ENCODE results near the gene RBM47. TPM values are rescaled to one million over a fixed set of nuclear protein-coding genes. Genes with fewer than 3 reads are reported as not detected.

RBM47 gene
- total and polyA plus RNA-seq, 2 of the 4 experiments (the other 2 are of a cell fraction) = 0.44 to 1.1 TPM

DNA sequence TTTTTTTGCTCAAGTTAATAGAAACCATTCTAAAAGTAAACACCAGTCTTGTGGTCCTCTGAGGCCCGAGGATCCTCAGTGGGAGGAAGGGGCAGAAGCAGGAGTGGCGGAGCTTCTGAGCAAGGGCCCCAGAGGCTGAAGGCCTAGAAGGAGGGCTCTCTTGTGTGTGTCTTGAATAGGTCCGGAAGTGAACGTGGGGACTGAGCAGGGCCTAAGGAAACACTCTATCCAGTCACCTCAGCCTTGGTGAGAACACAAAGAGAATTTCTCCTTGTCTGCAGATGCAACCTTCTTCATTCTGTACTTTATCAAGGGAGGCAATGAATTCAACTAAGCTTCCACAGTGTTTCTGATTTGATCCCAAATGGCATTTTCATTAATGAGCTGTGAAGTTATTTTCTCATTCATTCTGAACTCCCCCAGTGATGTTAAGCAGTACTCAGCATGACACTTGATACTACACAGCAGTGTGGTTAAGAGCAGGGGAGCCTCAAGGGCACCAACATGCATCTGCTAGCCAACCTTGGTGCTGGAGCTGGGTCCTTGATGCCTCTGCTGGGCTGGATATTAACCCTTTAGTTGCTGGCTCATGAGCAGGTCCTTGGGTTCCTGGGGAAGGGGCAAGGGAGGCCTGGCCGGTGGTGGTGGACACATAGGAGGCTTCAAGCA lies 64.7 kb downstream of the RBM47 start:
- H3K27ac ChIP-seq (ENCODE audit: insufficient read depth, low read length) = peak overlapping the region; percentile 18; the same call in 1 of the 2 replicates
- peak overlapping the region; percentile 60; the same call in 1 of the 2 replicates for H2AK5ac ChIP-seq (ENCODE audit: low read depth, low read length)
- H2BK120ac ChIP-seq (ENCODE audit: low read depth, low read length) = peak overlapping the region; percentile 32; the same call in 1 of the 2 replicates
- H2AK9ac ChIP-seq (replicated peaks; ENCODE audit: low read depth, low read length, poor library complexity) = no peak overlapping the region
- no peak overlapping the region for H2BK5ac ChIP-seq (ENCODE audit: low read depth, low read length, poor library complexity, severe bottlenecking)
- peak overlapping the region; percentile 56 for H2AFZ ChIP-seq (replicated peaks; ENCODE audit: low read length, poor library complexity)
- BruUV-seq (replicated peaks) = no TSS peak
- H3K4me3 ChIP-seq (ENCODE audit: insufficient read depth, low read depth, low read length) = no peak overlapping the region
- no peaks in the 10 kb centered on the region for H3K9me3 ChIP-seq (ENCODE audit: control insufficient read depth, insufficient read depth, low read length)
- POLR2A ChIA-PET (ENCODE audit: unreplicated experiment) = no interaction called here
- dilution Hi-C loops (cut with HindIII; ENCODE audit: low sequenced_read_pairs, unreplicated experiment) (no loop called here), in situ Hi-C loops (cut with MboI; ENCODE audit: low sequenced_read_pairs) (no loop called here), intact Hi-C loops (cut with micrococcal nuclease) (no loop called here)
- CTCF ChIA-PET = no interaction called here
- H4K20me1 ChIP-seq (ENCODE audit: insufficient read depth, low read length) = no peaks in the 10 kb centered on the region
- H2BK15ac ChIP-seq (ENCODE audit: low read depth, low read length) = peak overlapping the region; percentile 31; the same call in 1 of the 3 replicates
- H3K36me3 ChIP-seq (ENCODE audit: control insufficient read depth, insufficient read depth, low read length) = no peaks in the 10 kb centered on the region
- no peak overlapping the region for H3K9ac ChIP-seq (ENCODE audit: low read depth, low read length)
- H3K9me1 ChIP-seq (ENCODE audit: insufficient read depth, low read length) = 0 out of 2 replicates have a peak, but pooled peaks cover 3% of the 10 kb centered on the region
- WGBS, 2 experiments (ENCODE audit: extremely low coverage in 2 of 2, insufficient read length in 1 of 2) = no CpG with 5 or more reads among the region's 5 CpGs
- H4K91ac ChIP-seq (ENCODE audit: insufficient read depth, low read depth, low read length) = 0 out of 2 replicates have a peak overlapping the region, but pooled peaks have one; percentile 3
- H3K4me1 ChIP-seq (ENCODE audit: control insufficient read depth, insufficient read depth, low read length) = peaks cover 3% of the 10 kb centered on the region
- H3K79me1 ChIP-seq (ENCODE audit: low read depth in 1 of 2, low read length in 2 of 2) = no peaks in the 10 kb centered on the region
- no peak overlapping the region for H3K23ac ChIP-seq (ENCODE audit: low read depth, low read length)
- TF ChIP-seq CHD1 (IDR thresholded peaks at IDR 0.05; ENCODE audit: low read depth, low read length) (no peak), SMC3 (IDR thresholded peaks at IDR 0.05; ENCODE audit: low read depth, low read length) (no peak), FOS (IDR thresholded peaks at IDR 0.05; ENCODE audit: low read depth, low read length) (no peak), MAZ (IDR thresholded peaks at IDR 0.05; ENCODE audit: borderline replicate concordance, low read depth, low read length) (no peak), MXI1 (IDR thresholded peaks at IDR 0.05; ENCODE audit: borderline replicate concordance, low read depth, low read length) (no peak), POLR2A (IDR thresholded peaks at IDR 0.05; ENCODE audit: low read depth, low read length) (no peak), CEBPB (IDR thresholded peaks at IDR 0.05; ENCODE audit: low read depth, low read length) (no peak), RAD21 (IDR thresholded peaks at IDR 0.05; ENCODE audit: low read length) (no peak), NFE2L2 (IDR thresholded peaks at IDR 0.05; ENCODE audit: low read depth, low read length) (no peak), RFX5 (IDR thresholded peaks at IDR 0.05; ENCODE audit: low read depth, low read length) (no peak), BHLHE40 (IDR thresholded peaks at IDR 0.05; ENCODE audit: low read depth, low read length) (no peak)
- TF ChIP-seq, protein P1, sequence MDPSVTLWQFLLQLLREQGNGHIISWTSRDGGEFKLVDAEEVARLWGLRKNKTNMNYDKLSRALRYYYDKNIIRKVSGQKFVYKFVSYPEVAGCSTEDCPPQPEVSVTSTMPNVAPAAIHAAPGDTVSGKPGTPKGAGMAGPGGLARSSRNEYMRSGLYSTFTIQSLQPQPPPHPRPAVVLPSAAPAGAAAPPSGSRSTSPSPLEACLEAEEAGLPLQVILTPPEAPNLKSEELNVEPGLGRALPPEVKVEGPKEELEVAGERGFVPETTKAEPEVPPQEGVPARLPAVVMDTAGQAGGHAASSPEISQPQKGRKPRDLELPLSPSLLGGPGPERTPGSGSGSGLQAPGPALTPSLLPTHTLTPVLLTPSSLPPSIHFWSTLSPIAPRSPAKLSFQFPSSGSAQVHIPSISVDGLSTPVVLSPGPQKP (IDR thresholded peaks at IDR 0.05; ENCODE audit: borderline replicate concordance, low read depth, low read length) = no peak
- TF ChIP-seq, protein P2, sequence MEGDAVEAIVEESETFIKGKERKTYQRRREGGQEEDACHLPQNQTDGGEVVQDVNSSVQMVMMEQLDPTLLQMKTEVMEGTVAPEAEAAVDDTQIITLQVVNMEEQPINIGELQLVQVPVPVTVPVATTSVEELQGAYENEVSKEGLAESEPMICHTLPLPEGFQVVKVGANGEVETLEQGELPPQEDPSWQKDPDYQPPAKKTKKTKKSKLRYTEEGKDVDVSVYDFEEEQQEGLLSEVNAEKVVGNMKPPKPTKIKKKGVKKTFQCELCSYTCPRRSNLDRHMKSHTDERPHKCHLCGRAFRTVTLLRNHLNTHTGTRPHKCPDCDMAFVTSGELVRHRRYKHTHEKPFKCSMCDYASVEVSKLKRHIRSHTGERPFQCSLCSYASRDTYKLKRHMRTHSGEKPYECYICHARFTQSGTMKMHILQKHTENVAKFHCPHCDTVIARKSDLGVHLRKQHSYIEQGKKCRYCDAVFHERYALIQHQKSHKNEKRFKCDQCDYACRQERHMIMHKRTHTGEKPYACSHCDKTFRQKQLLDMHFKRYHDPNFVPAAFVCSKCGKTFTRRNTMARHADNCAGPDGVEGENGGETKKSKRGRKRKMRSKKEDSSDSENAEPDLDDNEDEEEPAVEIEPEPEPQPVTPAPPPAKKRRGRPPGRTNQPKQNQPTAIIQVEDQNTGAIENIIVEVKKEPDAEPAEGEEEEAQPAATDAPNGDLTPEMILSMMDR (conservative IDR thresholded peaks at IDR 0.05; ENCODE audit: low read depth, low read length) = no peak
- TF ChIP-seq, protein P3, sequence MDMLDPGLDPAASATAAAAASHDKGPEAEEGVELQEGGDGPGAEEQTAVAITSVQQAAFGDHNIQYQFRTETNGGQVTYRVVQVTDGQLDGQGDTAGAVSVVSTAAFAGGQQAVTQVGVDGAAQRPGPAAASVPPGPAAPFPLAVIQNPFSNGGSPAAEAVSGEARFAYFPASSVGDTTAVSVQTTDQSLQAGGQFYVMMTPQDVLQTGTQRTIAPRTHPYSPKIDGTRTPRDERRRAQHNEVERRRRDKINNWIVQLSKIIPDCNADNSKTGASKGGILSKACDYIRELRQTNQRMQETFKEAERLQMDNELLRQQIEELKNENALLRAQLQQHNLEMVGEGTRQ (IDR thresholded peaks at IDR 0.05; ENCODE audit: low read depth, low read length) = no peak
- 0 out of 2 replicates have a peak overlapping the region, but pooled peaks have one; percentile 40 for H2BK20ac ChIP-seq (ENCODE audit: low read depth, low read length)
- ATAC-seq (ENCODE audit: low read depth) = peak; percentile 49; the same call in 1 of the 2 replicates
- H3K18ac ChIP-seq (ENCODE audit: low read depth, low read length) = 0 out of 2 replicates have a peak overlapping the region, but pooled peaks have one; percentile 29
- no peaks in the 10 kb centered on the region for H3K27me3 ChIP-seq (ENCODE audit: control insufficient read depth, insufficient read depth, low read length)
- H3K14ac ChIP-seq (replicated peaks; ENCODE audit: low read depth, low read length) = peak overlapping the region; percentile 25; the same call in 1 of the 2 replicates
- H3K56ac ChIP-seq (ENCODE audit: extremely low read depth, insufficient read depth, low read length) = no peak overlapping the region
- no peak overlapping the region; the same call in 1 of the 2 replicates for H3K4ac ChIP-seq (ENCODE audit: low read depth, low read length)
- H4K5ac ChIP-seq (ENCODE audit: low read depth, low read length) = peak overlapping the region; percentile 23; the same call in 1 of the 2 replicates
- no peak overlapping the region for H3K4me2 ChIP-seq (ENCODE audit: low read depth, low read length)
- peak overlapping the region in 1 of 2 experiments; percentile 41; a peak in 2 of 4 replicates for H4K8ac ChIP-seq (ENCODE audit: low read depth in 2 of 2, low read length in 2 of 2)
- no peak for DNase-seq
